NB4 (cell line): ENCODE data around the gene RXRB.

Experiments used
- DNase-seq: peaks from one replicate; pipeline ENCODE4 v3.0.0; 2010; ENCODE audit warnings: low read depth
- H3K4me3 ChIP-seq: one replicate; pipeline ENCODE4 v1.5.1; 2011; ENCODE audit warnings: mild to moderate bottlenecking, low read depth, low read length, moderate library complexity
- CTCF ChIP-seq: IDR thresholded peaks from one replicate; pipeline ENCODE4 v1.5.1; 2012; ENCODE audit warnings: low read depth, low read length
- MAX ChIP-seq: IDR thresholded peaks from 2 replicates; pipeline ENCODE4 v1.6.1; 2011; ENCODE audit warnings: low read depth, low read length
- MYC ChIP-seq: IDR thresholded peaks from 2 replicates; pipeline ENCODE4 v1.6.1; 2011; ENCODE audit warnings: low read depth, low read length
- POLR2A ChIP-seq: IDR thresholded peaks from 2 replicates; pipeline ENCODE4 v1.6.1; 2011; ENCODE audit warnings: mild to moderate bottlenecking; ENCODE audit not compliant: insufficient read length; ENCODE audit errors: extremely low read depth

RXRB gene

GRCh38 chr6:33171016-33171879 lies 29.2 kb downstream of the RXRB start:
- H3K4me3 ChIP-seq, result no peak overlapping the region
- TF ChIP-seq POLR2A, result no peak
- TF ChIP-seq MAX, result no peak
- TF ChIP-seq MYC, result no peak
- no peak for DNase-seq

- peak; percentile 92 for DNase-seq
- no peak for TF ChIP-seq CTCF
- no peak for TF ChIP-seq MYC
- no peak for TF ChIP-seq MAX
- no peak for TF ChIP-seq POLR2A
- no peak overlapping the region for H3K4me3 ChIP-seq
These were observed 30.1 kb downstream of the RXRB start for GRCh38 chr6:33170176-33171015.

GRCh38 chr6:33169291-33170175 lies 30.9 kb downstream of the RXRB start:
- TF ChIP-seq CTCF, result no peak
- no peak for TF ChIP-seq MAX
- TF ChIP-seq POLR2A, result no peak
- TF ChIP-seq MYC, result no peak
- peak; percentile 32 for DNase-seq

GRCh38 chr6:33168639-33169038 lies 31.8 kb downstream of the RXRB start:
- TF ChIP-seq CTCF (no peak), MYC (no peak), MAX (no peak), POLR2A (no peak)
- no peak overlapping the region for H3K4me3 ChIP-seq

More at GRCh38 chr6:33169291-33170175, 30.9 kb downstream of the RXRB start:
- H3K4me3 ChIP-seq, result no peak overlapping the region

GRCh38 chr6:33168284-33168601 lies 32.2 kb downstream of the RXRB start:
- no peak for TF ChIP-seq MAX
- DNase-seq, result no peak
- H3K4me3 ChIP-seq, result no peak overlapping the region

More at GRCh38 chr6:33168639-33169038, 31.8 kb downstream of the RXRB start:
- no peak for DNase-seq
